Measurements from ENCODE around the gene LTC4S.
"Not testable (repeated sequence)": the region's sequence is repeated elsewhere in the genome, so short reads cannot be mapped to it uniquely, and the experiment has no call there.

Gene LTC4S

DNA sequence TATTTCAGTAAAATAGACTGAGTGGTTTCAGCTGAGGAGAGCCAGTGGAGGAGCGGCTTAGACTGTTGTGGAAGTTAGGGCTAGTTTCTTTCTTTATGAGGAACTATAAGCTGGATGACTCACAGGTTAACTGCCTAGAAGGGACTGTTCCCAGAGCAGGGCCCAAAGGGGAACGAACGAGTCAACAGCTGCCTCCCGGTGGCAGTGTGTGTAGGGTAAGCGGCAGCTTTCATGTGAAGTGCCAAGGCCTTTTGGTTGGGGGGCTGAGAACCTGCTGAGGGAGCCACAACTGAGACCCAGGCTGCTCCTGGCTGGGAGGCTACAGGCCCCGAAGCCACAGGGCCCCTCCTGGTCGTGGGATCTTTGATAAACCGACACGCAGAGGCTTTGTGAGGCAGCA is 33.9 kb downstream of the LTC4S start:
- no peak for DNase-seq (ENCODE audit: low read depth)

DNA sequence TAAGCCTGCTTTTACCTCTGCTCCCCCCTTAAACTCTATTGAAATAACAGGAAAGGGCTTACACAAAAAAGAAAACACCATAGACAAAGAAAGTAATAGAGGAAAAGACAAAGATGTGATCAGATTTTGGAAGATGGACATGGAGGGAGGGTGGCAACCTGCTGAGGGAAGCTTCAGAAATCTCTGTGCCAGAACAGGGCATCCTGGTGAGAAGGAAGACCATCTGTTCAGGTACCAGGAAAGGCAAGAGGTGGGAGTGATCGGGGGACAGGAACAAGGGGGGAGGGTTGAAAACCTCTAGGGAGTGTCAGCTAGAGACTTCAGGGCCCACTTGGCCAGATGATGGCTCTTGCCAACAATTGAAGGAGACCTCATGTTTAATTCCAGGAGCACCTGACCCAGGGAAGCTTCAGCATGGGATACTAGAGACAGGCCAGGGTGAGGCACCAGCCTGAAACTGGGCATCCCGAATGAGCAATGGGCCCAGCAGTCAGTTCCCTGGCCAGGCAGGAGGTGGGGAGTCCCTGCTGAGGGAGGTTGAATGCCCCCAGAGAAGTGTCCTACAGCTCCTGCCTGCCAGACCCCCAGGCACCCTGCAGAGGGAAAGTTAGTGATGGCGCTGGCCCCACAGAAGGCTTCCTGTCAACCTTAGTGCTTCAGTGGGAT is 35.1 kb downstream of the LTC4S start:
- DNase-seq (ENCODE audit: low read depth) = no peak

DNA sequence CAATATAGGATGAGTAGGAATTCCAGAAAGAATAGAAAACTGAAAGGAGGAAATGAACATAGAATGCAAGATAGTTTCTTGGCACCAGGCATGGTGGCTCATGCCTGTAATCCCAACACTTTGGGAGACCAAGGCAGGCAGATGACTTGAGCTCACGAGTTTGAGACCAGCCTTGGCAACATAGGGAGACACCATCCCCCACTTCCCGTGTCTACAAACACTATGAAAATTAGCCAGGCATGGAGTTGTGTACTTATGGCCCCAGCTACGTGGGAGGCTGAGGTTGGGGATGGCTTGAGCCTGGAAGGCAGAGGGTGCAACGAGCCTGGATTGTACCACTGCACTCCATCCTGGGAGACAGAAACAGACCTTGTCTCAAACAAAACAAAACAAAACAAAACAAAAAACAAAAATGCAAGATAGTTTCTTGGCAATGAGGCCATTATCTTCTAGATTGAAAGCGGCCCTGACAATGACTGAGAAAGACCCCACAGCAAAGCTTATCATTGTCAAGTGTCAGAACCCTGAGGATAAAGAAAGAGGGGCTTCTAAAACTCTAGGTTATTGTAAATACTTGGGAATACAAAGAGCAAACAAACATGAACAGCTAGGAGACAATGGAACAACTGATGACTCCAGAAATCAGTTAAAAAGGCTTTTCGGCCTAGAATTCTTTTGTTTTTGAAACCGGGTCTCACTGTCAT is 36.1 kb downstream of the LTC4S start:
- no peak for DNase-seq (ENCODE audit: low read depth)

DNA sequence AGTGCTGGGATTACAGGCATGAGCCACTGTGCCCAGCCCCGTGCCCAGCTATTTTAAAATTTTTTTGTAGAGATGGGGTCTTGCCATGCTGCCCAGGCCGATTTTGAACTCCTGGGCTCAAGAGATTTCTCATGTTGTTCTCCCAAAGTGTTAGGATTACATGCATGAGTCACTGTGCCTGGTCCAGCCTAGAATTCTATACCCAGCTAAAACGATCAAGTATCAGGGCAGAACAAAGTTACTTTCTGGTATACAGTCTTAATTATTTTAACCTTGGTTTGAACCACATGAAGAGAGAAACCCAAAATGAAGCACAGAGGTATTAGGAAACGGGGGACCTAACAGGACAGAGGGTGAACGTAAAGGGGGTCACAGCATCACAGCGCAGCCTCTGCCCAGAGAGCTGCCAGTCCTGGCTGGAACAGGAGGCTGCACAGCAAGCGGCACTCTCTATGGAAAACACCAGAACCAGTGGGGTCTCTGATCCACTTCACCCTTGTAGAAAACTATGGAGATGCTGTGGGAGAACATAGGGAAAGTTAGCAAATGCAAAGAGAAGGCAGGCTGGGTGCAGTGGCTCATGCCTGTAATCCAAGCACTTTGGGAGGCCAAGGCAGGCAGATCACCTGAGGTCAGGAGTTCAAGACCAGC is 37.2 kb downstream of the LTC4S start:
- DNase-seq (ENCODE audit: low read depth) = no peak

DNA sequence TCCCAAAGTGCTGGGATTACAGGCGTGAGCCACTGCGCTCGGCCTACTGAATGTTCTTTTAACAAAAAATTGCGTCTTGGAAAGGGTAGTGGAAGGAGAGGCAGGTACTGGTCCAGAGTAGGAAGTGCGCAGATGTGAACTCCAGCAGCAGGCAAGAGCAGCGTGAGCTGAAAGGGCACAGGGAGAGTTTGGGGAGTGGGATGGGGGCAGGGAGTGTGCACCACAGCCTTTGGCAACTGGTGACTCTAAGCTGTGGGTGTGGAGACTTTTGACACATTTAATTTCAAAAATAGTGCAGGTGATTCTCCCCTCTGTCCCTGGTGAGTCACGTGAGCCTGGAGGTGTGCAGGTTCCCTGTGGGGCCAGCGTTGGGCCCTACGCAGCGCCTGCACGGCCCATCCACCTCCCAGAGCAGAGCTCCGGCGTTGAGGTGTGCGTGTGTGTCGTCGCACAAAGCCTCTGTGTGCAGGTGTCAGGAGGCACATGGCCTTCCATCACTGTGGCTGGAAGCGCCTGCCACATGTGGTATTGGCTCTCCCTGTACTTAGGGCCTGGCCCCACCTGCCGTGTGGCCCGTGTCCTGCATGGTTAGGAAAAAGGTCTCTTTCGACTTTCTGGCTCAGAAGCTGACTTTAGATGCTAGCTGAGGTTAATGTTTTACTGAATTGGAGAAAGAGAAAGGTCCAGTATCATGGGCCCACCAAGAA is 38.4 kb downstream of the LTC4S start:
- DNase-seq (ENCODE audit: low read depth) = no peak

DNA sequence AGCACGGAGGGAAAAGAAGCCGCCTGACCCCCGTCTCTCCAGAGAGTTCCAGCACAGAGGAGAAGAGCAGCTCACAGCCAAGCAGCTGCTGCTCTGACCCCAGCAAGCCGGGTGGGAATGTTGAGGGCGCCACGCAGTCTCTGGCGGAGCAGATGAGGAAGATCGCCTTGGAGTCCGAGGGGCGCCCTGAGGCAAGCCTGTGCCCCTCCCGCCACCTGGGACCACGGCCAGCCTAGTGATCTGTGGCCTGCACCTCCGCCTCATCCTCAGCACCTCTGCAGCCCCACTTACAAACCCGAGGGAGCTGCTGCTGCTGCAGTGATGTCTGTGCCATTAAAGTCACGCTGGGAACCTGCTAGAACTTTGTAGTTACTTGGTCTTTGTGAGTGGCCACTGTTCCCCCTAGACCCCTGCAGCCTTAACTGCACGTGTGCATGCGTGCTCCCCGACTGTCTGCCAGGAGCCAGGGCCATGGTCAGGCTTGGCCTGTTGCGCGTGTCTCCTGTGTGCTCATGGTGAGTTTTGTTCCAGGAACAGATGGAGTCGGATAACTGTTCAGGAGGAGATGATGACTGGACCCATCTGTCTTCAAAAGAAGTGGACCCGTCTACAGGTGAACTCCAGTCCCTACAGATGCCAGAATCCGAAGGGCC is 39.4 kb downstream of the LTC4S start:
- DNase-seq (ENCODE audit: low read depth) = no peak

DNA sequence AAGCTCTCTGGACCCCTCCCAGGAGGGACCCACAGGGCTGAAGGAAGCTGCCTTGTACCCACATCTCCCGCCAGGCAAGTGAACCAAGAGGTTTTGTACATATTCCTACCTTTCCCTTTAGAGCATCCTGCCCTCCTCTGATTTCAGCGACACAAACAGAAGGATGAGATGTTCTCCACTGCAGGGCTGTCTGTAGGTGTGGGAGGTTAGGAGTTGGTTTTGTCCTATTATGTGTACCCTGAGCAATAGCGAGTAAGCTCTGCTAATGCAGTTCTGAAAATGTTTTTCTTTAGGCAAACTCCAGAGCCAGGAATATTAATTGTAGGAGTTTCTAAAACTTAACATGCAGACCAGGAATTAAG is 39.9 kb downstream of the LTC4S start:
- DNase-seq (ENCODE audit: low read depth) = no peak

DNA sequence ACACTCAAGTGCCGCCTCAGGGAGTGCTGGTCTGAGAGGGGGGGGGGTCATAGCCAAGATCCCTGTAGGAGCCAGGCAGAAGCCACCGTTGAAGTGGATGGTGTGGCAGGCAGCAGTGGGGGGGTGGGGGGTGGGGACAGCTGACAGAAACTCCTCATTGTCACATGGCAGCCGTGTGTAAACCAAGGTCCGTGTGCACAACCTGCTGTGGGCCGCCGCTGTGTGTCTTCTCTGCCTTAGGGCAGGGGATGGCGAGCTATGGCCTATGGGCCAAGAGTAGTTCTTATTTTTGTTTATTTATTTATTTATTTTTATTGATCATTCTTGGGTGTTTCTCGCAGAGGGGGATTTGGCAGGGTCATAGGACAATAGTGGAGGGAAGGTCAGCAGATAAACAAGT is 40.3 kb downstream of the LTC4S start:
- DNase-seq (ENCODE audit: low read depth) = no peak

DNA sequence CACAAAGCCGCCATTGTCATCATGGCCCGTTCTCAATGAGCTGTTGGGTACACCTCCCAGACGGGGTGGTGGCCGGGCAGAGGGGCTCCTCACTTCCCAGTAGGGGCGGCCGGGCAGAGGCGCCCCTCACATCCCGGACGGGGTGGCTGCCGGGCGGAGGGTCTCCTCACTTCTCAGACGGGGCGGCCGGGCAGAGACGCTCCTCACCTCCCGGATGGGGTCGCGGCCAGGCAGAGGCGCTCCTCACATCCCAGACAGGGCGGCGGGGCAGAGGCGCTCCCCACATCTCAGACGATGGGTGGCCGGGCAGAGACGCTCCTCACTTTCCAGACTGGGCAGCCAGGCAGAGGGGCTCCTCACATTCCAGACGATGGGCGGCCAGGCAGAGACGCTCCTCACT is 41.1 kb downstream of the LTC4S start:
- DNase-seq (ENCODE audit: low read depth) = not testable (repeated sequence)

DNA sequence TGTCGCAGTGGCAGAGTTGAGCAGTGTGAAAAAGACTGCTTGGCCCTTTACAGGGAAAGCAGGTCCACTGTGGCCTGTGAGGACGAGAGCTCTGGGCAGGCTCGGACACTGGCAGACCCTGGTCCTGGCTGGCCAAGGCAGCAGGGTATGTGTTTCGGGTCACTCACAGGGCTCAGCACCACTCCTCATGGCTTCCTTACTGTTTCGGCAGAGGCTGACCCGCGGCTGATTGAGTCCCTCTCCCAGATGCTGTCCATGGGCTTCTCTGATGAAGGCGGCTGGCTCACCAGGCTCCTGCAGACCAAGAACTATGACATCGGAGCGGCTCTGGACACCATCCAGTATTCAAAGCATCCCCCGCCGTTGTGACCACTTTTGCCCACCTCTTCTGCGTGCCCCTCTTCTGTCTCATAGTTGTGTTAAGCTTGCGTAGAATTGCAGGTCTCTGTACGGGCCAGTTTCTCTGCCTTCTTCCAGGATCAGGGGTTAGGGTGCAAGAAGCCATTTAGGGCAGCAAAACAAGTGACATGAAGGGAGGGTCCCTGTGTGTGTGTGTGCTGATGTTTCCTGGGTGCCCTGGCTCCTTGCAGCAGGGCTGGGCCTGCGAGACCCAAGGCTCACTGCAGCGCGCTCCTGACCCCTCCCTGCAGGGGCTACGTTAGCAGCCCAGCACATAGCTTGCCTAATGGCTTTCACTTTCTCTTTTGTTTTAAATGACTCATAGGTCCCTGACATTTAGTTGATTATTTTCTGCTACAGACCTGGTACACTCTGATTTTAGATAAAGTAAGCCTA is 42.6 kb downstream of the LTC4S start:
- DNase-seq (ENCODE audit: low read depth) = peak; percentile 37

DNA sequence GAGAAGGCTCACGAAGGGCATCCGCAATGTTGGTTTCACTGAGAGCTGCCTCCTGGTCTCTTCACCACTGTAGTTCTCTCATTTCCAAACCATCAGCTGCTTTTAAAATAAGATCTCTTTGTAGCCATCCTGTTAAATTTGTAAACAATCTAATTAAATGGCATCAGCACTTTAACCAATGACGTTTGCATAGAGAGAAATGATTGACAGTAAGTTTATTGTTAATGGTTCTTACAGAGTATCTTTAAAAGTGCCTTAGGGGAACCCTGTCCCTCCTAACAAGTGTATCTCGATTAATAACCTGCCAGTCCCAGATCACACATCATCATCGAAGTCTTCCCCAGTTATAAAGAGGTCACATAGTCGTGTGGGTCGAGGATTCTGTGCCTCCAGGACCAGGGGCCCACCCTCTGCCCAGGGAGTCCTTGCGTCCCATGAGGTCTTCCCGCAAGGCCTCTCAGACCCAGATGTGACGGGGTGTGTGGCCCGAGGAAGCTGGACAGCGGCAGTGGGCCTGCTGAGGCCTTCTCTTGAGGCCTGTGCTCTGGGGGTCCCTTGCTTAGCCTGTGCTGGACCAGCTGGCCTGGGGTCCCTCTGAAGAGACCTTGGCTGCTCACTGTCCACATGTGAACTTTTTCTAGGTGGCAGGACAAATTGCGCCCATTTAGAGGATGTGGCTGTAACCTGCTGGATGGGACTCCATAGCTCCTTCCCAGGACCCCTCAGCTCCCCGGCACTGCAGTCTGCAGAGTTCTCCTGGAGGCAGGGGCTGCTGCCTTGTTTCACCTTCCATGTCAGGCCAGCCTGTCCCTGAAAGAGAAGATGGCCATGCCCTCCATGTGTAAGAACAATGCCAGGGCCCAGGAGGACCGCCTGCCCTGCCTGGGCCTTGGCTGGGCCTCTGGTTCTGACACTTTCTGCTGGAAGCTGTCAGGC is 43.6 kb downstream of the LTC4S start:
- no peak for DNase-seq (ENCODE audit: low read depth)

DNA sequence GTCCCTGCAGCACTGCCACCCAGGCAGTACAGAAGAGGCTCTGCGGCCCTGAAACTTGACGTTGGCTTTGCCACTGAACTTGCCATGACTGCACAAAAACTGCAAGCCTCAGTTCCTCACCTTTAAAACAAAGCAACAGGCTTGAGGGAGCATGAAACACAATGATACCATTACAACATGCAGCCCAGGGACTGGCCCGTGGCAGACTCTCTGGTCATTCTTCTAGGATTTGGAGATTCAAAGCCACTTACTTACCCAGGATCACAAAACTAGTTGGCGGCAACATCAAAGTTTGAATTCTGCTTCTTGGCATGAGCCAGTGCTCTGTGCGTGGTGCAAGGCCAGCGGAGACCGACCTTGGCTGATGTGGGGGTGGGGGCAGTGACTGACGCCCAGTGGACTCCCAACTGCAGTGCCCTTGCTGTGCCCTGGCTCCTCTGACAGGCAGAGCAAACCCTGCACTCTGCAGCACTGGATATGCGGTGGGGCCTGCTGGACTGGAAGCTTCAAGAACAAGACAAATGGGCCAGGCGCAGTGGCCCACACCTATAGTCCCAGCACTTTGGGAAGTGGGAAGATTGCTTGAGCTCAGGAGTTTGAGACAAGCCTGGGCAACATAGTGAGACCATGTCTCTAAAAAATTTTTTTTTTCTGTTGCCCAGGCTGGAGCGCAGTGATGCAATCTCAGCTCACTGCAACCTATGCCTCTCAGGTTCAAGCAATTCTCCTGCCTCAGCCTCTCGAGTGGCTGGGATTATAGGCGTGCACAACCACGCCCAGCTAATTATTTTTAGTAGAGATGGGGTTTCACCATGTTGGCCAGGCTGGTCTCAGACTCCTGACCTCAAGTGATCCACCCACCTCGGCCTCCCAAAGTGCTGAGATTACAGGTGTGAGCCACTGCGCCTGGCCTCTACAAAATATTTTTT is 45.8 kb downstream of the LTC4S start:
- no peak for DNase-seq (ENCODE audit: low read depth)

DNA sequence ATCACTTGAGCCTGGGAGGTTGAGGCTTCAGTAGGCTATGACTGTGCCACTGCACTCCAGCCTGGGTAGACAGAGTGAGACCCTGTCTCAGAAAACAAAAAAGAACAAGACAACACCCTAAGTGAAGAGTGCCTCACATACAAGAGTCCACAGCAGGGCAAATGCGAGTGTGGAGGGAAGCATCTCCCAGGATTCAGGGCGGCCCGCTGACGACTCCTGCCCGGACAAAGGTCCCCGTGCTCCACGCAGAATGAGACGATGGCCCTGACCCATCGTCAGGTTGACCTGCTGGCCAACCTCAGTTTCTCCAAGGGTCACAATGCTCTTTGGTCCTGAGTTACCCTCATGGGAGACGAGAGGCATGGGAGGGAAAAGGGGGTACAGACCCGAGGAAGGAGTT is 46.5 kb downstream of the LTC4S start:
- DNase-seq (ENCODE audit: low read depth) = no peak

DNA sequence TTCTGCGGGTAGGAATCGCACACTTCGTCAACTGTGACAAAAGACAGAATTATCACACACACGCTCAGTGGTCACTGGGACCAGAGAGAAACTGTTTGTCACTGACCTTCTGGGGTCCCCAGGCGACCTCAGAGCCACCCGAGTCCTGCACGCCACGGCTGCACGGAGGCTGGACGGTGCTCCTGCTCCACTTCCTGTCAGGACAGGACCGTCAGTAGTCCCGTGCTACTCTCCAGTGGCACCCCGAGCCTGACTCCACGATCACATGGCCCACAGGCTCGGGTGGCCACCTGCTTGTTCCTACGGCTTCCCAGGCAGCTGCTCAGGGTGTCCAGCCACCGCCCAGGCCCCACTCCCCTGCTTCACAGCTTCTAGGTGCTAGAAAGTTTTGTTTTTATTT is 47.0 kb downstream of the LTC4S start:
- DNase-seq (ENCODE audit: low read depth) = no peak

DNA sequence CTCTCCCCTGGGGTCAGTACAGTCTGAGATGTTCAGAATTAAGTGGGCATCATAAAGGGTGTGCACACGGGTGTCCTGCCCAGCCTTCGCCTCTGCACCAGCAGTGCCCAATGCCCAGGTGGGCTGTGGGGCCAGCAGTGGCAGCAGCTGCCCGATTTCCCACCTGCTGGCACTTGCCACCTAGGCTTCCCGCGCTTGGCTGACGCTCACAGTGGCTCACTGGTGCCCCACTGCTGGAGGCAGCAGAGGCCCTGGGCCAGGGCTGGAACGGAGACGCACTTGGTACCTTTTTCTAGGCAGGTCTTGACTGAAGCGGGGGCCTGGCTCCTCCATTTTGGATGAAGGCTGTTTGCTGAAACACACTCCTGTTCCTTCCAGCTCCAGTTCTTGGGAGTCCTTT is 47.8 kb downstream of the LTC4S start:
- no peak for DNase-seq (ENCODE audit: low read depth)
